GM19328 (cell line): Measurements from ENCODE around the gene INAFM1.
"Not testable (repeated sequence)": the region's sequence is repeated elsewhere in the genome, so short reads cannot be mapped to it uniquely, and the experiment has no call there.

Experiments
- ATAC-seq: cut with Tn5 transposase; IDR thresholded peaks from one replicate; pipeline ENCODE4 v1.9.1; 2021; ENCODE audit warnings: mild to moderate bottlenecking, moderate library complexity; ENCODE audit not compliant: unreplicated experiment

Gene INAFM1

DNA sequence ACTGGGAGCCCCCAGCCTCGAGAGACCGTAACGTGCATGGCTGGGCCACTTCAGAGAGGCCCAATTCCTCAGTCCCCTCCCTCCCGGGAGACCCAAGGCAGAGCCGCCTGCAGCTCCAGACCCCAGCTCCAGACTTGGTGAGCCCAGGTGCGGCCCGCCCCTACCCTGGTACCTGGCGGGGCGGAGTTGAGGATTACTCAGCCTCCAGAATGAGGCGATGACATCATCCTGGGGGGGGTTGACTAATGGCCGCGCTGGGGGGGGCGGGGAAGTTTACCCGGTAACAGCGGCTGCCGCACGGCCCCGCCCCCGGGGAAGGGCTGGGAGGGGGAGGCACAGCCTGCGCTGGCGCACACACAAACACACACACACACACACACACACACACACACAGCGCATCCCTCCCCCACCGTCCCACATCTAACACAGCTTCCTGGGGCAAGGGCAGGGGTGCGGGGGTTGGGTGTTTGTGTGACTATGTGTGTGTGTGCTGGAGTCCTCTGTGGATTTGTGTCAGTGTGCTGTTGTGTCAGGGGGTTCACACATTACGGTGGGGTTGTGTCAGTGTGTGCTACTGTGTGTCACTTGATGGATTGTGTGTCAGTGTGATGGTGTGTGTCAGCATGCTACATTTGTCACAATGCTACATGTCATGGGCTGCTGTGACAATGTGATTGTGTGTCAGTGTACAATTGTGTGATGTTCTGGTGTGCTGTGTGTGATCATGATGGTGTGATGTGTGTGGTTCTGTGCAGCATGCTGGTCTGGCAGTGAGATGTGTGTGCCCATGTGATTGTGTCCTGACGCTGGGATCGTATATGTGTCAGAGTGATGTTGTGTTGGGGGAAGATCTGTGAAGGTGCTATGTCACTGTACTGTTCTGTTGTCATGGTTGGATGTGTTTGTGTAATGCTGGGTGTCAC is 33.4 kb upstream of the INAFM1 start:
- no peak for ATAC-seq

DNA sequence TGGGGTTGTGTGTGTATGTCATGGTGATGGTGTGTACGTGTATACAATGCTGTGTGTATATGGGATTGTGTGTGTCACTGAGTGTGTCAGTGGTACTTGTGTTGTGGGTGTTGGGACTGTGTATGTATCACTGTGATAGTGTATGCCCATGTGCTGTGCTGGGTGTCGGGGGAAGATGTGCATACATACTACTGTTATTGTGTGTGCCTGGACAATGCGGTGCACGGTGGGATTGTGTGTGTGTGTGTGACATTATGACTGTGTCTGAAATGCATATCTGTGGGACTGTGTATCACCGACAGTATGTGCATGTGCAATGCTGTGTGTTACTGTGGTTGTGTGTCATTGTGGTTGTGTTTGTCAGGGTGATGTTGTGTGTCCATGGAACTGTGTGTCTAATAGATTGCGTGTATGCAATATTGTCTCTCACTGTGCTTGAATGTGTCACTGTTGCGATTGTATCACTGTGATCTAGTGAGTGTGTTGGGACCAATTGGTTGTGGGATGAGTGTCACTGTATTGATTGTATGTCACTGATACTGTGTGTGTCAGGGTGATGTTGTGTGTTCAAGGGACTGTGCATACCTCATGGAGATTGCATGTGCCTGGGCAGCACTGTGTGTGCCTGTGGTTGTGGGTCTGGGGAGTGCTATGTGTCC is 32.6 kb upstream of the INAFM1 start:
- ATAC-seq, result no peak

DNA sequence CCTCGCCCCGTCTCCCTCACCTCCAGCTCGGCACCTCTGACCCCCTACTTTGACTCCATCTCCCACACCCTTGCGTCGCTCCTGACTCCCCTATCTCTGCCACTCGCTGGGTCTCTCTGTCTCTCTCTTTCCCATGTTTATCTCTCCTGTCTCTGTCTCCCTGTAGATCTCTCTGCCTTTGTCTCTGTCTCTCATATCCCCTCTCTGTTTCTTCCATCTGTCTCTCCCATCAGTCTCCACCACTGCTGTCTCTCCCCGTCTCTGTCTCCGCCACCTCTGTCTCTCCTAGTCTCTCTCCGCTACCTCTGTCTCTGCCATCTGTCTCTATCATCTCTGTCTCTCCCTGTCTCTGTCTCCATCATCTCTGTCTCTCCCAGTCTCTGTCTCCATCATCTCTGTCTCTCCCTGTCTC is 31.3 kb upstream of the INAFM1 start:
- ATAC-seq, result no peak

DNA sequence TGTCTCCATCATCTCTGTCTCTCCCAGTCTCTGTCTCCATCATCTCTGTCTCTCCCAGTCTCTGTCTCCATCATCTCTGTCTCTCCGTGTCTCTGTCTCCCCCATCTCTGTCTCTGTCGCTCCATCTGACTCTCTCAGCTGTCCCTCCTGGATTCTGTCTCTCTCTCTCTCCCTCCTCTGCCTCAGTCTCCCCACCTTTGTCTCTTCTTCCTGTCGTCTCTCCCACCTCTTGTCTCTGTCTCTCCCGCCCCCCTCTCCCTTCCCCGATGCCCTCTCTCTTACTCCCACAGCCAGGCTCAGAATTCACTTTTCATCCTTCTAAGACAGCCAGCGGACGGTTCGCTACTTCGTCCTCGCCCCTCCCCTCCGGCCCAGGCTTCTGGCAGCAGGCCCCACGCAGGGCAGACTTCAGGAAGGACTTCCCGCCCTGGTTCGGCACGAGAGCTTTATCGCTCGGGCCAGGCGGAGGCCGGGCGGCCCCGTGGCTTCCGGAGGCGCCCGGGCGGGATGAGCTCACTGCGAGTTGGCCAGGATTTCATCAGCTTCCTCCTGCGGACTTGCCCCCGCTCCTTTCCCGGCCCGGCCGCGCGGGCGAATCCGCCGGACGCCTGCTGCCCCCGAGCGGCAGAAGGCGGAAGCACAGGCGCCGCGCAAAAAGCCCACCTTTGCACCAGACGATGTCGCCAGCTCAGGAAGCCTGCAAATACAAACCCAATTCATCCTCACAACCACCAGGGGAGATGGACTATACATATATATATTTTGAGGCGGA is 30.7 kb upstream of the INAFM1 start:
- ATAC-seq, result peak; percentile 43

DNA sequence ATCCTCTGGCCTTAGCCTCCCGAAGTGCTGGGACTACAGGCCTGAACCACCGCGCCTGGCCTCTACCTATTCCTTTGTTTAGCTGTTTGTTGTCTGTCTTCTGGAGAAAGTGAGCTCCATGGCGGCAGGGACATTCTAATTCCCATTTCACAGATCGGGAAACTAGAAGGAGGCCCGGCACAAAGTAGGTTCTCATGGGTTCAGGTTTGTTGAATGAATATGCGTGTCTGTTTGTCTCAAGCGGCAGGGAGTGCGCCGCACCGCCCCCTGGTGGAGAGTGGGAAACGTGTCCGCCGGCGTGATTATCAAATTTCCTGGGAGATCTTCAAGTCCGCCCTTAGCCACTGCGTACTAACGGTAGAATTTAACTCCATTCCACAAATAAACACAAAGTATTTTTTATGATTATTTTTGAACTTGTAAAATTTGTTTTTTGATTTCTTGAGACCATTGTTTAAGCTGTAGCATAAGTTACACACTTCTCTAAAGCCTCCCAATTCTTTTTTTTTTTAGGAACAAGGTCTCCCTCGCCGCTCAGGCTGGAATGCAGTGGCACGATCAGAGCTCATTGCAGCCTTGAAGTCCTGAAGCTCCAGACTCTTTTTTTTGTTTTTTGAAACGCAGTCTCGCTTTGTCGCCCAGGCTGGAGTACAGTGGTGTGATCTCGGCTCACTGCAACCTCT is 27.2 kb upstream of the INAFM1 start:
- no peak for ATAC-seq

DNA sequence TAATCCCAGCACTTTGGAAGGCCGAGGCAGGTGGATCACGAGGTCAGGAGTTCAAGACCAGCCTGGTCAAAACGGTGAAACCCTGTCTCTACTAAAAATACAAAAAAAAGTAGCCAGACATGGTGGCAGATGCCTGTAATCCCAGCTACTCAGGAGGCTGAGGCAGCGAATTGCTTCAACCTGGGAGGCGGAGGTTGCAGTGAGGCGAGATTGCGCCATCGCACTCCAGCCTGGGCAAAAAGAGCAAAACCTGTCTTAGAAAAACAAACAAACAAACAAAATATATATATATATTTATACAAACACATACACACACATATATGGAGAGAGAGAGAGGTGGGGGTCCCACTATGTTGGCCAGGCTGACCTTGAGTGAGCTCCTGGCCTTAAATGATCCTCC is 21.7 kb upstream of the INAFM1 start:
- ATAC-seq, result not testable (repeated sequence)

DNA sequence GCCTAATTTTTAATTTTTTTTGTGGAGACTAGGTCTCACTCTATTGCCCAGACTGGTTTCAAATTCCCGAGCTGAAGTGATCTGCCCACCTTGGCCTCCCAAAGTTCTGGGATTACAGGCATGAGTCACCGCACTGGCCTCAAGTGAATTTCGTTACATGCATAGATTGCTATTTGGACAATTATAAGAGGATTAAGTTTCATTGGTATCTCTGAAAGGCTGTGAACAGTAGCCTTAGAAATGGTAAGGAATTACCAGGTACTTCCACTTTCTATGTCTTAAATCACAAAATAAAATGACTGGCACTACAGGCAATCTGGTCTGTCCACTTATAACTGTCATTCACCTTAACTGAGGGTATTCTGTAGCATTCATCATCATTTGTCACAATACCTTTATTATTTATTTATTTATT is 21.2 kb upstream of the INAFM1 start:
- ATAC-seq, result no peak

DNA sequence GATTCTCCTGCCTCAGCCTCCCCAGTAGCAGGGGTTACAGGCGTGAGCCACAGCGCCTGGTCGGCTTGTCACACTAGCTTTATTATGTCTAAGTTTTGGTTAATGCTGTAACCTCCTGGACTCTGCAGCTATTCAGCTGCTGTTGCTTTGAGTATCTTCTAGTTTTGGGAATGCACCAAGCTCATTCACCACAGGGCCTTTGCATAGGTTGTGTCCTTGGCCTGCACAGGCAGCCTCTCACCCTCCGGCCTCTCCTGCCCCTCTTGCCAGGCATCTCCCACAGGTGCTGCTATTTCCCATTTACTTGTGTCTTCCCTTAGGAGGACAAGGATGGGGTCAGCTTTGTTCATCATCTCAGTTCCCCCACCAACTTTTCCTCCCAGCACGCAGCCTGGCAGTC is 20.7 kb upstream of the INAFM1 start:
- no peak for ATAC-seq

DNA sequence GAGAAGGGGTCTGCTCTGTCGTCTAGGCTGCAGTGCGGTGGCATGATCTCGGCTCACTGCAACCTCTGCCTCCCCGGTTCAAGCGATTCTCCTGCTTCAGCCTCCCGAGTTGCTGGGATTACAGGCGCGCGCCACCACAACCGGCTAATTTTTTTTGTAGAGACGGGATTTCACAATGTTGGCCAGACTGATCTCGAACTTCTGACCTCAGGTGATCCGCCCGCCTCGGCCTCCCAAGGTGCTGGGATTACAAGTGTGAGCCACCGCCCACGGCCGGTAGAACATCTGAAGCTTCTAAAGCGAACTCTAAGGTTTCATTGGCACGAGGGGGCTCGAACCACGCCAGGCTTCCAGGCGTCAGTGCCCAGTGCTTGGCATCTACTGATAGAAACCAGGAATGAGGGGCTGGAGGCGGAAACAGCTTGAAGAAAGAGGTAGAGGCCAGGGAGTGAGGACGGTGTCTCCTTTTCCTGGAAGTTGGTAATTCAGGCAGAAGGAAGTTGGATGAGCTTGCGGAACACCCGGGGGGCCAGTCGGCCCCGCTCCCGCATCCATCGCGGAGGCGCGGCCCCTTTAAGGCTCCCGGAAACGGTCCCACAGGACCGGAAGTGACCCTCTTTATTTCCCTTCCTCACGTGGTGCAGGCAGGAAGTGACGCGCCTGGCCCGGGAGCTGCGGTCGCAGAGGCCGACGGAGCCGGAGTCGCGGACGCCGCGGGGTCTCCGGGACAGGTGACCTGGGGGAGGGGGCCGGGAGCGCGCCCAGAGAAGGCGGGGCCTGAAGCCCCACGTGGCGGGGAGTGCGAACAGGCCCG is 18.6 kb upstream of the INAFM1 start, which contains the start of gene CCDC9:
CCDC9 (plus strand) TSS at position 647 of the 814 bp plus-strand sequence. CDS start 1,876 bp downstream, outside the sequence.
- ATAC-seq, result peak; percentile 58

DNA sequence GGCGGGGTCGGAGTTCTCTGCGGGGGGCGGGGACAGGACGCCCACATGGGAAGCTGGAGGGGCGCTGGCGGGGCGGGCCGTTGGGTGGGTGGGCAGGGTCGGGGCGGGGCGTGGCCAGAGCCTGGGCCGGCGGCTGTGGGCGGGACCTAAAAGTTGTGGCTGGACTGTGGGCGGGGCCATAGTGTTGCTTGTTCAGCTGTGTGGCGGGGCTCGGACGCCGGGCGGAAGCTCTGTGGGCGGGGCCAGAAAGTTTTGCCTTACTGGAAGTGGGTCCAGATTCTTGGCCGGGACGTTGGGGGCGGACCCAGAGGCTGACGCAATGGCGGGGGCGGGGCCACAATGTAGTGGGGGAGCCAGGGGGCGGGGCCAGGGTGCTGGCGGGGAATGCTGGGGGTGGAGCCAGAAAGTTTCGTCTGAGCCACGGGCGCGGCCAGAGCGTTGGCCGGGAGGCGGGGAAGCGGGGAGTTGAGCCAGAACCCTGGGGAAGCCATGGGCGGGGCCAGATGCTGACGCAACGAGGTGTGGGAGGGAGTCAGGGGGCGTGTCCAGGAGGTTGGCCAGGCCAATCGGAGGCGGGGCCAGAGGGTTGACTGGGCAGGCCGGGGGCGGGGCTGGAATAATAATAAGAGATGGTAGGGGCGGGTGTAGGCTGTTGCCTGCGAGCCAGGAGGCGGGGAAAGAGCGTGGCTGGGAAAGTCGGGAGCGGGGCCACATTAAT is 17.8 kb upstream of the INAFM1 start:
- ATAC-seq, result peak; percentile 61

DNA sequence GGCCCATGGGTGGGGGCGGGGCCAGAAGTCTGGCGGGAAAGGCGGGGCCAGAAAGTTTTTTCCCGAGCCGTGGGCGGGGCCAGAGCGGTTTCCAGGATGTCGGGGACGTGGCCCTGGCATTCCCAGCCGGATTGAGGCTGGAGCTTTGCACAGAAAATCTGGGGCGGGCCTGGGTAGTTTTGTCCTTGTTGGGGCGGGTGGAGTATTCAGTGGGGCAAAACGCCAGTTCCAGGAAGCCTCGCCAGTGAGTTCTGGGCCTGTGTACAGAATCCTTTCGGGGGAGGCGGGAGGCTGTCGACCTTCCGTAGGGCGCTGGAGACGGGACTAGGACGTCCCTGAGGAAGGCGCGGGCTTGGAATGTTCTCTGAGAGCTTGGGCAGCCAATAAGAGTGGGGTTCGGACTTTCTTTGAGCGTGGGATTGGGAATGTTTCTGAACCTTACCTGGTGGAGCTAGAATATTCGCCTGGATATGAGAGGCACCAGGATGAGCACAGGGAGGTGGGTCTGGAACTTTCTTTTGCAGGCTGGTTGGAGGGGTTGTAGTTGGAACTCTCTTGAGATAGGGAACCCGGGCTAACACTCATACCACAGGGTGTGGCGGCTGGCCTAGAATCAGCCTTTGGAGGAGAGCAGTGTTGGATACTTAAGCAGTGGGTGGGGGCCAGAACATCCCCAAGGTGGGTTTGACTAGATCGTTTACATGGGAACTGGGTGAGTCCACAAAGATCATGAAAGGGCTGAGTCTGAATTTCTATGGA is 17.1 kb upstream of the INAFM1 start:
- ATAC-seq, result no peak

DNA sequence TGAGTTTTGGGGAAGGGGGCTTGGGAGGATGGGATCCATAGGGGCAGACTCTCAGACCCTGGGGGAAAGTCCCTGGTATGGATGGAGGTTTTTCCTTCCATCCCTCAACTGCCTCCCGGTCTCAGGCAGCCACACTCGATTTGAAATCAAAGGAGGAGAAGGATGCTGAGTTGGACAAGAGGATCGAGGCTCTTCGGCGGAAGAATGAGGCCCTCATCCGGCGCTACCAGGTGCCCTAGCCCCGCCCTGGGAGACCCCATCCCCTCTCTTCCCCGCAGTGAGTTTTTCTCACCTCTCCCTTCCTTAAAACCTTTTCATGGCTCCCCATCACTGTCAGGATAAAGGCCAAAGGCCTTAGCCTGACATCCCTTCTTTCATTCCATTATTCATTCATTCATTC is 16.3 kb upstream of the INAFM1 start:
- no peak for ATAC-seq

DNA sequence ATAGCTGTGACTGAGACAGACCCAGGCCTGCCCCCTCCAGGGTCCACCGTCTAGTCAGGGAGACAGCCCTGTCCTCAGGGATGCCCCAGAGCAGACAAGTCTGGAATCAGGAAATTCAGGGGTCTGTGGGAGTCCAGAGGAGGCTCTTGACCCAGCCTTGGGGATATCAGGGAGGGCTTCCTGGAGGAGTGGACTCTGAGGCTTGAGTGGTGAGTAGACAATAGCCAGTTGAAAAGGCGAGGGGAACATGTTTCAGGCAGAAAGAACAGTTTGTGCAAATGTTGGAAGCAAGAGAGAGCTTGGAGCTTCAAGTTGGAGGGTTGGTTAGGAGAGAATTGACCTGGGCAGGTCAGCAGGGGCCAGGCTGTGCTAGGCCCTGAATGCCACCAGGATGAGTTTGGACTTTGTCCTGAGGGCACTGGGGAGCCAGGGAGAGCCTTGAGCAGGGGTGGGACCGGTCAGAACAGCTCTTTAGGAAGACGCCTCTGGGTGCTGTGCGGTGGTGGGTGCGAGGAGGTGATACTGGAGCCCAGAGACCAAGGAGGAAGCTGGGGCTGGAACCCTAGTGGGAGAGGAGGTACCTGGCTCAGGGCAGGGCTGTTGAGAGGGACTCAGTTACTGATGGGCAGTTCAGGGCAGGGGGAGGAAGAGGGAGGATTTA is 15.7 kb upstream of the INAFM1 start:
- no peak for ATAC-seq

DNA sequence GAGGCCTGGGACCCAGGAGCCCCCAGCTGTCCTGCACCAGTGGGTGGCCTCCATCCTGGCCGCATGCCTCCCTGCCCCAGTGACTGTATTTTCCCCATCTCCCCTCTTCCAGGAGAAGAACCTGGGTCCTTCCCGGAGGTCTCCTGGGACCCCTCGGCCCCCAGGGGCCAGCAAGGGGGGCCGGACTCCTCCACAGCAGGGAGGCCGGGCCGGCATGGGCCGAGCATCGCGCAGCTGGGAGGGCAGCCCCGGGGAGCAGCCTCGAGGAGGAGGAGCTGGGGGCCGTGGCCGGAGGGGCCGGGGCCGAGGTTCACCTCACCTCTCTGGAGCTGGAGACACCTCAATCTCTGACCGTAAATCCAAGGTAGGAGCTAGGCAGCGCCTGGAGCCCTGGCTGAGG is 14.2 kb upstream of the INAFM1 start:
- ATAC-seq, result no peak

DNA sequence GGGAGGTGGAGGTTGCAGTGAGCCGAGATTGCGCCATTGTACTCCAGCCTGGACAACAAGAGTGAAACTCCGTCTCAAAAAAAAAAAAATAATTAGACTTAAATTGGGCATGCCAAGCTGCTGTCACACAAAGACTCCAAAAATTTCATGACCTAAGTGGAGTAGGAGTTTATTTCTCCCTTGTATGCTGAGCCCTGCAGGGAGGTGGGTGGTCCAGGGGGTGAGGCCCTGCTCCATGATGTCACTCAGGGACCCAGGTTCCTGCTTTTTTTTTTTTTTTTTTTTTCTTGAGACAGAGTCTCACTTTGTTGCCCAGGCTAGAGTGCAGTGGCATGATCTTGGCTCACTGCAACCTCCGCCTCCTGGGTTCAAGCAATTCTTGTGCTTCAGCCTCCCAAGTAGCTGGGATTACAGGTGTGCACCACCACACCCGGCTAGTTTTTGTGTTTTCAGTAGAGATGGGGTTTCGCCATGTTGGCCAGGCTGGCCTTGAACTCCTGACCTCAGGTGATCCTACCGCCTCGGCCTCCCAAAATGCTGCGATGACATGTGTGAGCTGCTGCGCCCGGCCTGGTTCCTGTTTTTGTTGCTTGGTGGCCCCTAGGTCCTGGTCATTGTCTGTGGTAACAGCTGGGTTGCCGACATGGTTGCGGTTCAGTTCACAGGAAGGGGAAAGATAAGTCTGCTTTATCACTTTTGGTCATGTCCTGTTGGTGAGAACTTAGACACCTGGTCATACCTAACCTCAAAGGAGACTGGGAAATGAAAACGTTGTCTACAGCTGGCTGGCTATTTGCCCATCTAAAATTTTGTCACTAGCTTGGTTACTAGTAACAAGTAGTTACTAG is 12.5 kb upstream of the INAFM1 start:
- not testable (repeated sequence) for ATAC-seq

DNA sequence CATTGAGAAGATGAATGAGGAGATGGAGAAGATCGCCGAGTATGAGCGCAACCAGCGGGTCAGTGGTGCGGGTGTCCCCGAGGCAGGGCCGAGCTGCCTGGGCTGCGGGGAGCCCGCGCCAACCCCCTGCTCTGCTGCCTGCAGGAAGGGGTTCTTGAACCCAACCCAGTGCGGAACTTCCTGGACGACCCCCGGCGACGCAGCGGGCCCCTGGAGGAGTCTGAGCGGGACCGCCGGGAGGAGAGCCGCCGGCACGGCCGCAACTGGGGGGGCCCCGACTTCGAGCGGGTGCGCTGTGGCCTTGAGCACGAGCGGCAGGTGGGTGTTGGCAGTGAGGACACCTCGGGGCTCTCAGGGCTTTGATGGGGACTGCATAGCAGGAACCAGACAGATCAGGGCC is 10.1 kb upstream of the INAFM1 start:
- ATAC-seq, result no peak

DNA sequence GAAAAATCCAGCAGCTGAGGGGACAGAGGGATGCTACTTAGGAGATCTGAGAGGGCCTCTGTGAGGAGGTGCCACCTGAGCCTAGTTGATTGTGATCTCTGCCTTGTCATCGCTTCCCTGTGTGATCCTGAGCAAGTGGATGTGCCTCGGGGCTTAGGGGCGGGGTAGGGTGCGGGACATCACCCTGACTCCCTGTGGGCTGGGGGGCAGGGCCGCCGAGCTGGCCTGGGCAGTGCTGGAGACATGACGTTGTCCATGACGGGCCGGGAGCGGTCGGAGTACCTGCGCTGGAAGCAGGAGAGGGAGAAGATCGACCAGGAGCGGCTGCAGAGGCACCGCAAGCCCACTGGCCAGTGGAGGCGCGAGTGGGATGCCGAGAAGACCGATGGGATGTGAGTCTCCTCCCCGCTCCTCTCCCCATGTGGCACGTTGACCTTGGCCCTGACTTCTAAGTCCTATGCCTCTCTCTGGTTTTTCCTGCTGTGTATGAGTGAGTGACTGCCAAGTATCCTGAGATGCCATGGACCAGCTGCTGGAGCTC is 8.2 kb upstream of the INAFM1 start:
- no peak for ATAC-seq
